Loucy (cell line): ENCODE measurements around the gene CLMN.
A peak's percentile ranks its signal among the peaks of the same experiment; 100 is the strongest.

ENCODE experiments used
- H2AFZ ChIP-seq: fragments of 200-600 bp; sonication (generic); 2 replicates; pipeline ENCODE4 v1.6.0; 2016; ENCODE audit warnings: antibody characterized with exemption, mild to moderate bottlenecking, low read length, moderate library complexity
- H3F3A ChIP-seq: fragments of 200-600 bp; 2 replicates; pipeline ENCODE4 v1.6.0; 2016; ENCODE audit warnings: antibody characterized with exemption, low read depth, mild to moderate bottlenecking
- H3K27me3 ChIP-seq: fragments of 200-600 bp; sonication (generic); 2 replicates; pipeline ENCODE4 v1.6.1; 2014; ENCODE audit warnings: low read length, mild to moderate bottlenecking; ENCODE audit not compliant: insufficient read depth, poor library complexity, severe bottlenecking
- H3K36me3 ChIP-seq: fragments of 200-600 bp; sonication (generic); 2 replicates; pipeline ENCODE4 v1.6.1; 2016; ENCODE audit warnings: low read length; ENCODE audit not compliant: insufficient read depth
- H3K4me1 ChIP-seq: fragments of 200-600 bp; sonication (generic); 2 replicates; pipeline ENCODE4 v1.5.1; 2014; ENCODE audit warnings: low read length, mild to moderate bottlenecking; ENCODE audit not compliant: insufficient read depth, poor library complexity, severe bottlenecking
- H3K4me2 ChIP-seq: fragments of 200-600 bp; sonication (generic); 2 replicates; pipeline ENCODE4 v1.6.0; 2014; ENCODE audit warnings: antibody characterized with exemption, low read length, low read depth, mild to moderate bottlenecking; ENCODE audit not compliant: poor library complexity, severe bottlenecking
- H3K4me3 ChIP-seq: fragments of 200-600 bp; sonication (generic); 2 replicates; pipeline ENCODE4 v1.5.1; 2014; ENCODE audit warnings: low read length, mild to moderate bottlenecking, mixed read lengths; ENCODE audit not compliant: poor library complexity, severe bottlenecking
- H3K79me2 ChIP-seq: fragments of 200-600 bp; sonication (generic); 2 replicates; pipeline ENCODE4 v1.6.1; 2014; ENCODE audit warnings: low read length; ENCODE audit not compliant: insufficient read depth
- H3K9ac ChIP-seq: fragments of 200-600 bp; sonication (generic); 2 replicates; pipeline ENCODE4 v1.6.0; 2014; ENCODE audit warnings: mild to moderate bottlenecking, low read depth, low read length, moderate library complexity; ENCODE audit not compliant: poor library complexity, severe bottlenecking
- H3K9me2 ChIP-seq: fragments of 200-600 bp; sonication (generic); replicated peaks from 2 replicates; pipeline ENCODE4 v1.6.1; 2016; ENCODE audit warnings: low read depth, low read length, mixed read lengths
- H3K9me3 ChIP-seq: fragments of 200-600 bp; sonication (generic); 2 replicates; pipeline ENCODE4 v1.6.1; 2014; ENCODE audit warnings: mild to moderate bottlenecking, antibody characterized with exemption, low read length, low read depth; ENCODE audit not compliant: insufficient read depth
- H4K20me1 ChIP-seq: fragments of 200-600 bp; sonication (generic); 2 replicates; pipeline ENCODE4 v1.6.0; 2014; ENCODE audit warnings: antibody characterized with exemption, low read length, mild to moderate bottlenecking; ENCODE audit not compliant: insufficient read depth, poor library complexity, severe bottlenecking
- EZH2phosphoT487 ChIP-seq: fragments of 200-600 bp; IDR thresholded peaks from 2 replicates; pipeline ENCODE4 v1.6.1; 2018; ENCODE audit warnings: antibody characterized with exemption, mild to moderate bottlenecking, moderate library complexity, borderline replicate concordance
- TF ChIP-seq, protein P1 (sequence below): fragments of 200-600 bp; sonication (generic); conservative IDR thresholded peaks from 2 replicates; pipeline ENCODE4 v1.5.1; 2014; ENCODE audit warnings: mild to moderate bottlenecking, antibody characterized with exemption, low read length

Gene CLMN

DNA sequence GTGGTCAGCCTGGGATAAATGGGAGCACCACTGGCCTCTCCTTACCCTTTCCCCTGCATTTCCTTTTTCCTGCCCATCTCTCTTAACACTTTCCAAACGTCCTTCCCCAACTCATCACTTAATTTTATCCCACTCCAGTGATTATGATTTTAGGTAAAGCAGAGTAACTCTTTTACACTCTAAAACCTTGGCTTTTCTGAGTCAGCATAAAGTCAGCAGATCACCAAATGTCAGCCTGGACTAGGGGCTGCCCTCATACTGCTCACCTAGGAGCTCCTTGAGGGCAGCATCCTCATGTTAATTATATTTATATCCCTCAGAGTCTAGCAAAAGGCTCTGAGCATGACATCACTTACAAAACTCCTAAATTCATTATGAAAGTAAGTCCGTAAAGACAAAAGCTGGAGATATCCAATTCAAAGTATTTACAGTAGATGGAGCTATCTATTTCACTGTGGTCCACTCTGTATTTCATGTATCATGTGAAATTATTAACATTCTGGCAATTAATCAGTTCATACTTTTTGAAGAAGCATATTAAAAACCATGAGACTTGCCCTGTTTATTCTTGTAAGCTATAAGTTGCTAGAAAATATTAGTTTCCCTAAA lies 145.4 kb downstream of the CLMN start:
- no peak overlapping the region for H3K4me2 ChIP-seq
- H4K20me1 ChIP-seq = no peaks in the 10 kb centered on the region
- H3K9me2 ChIP-seq = no peaks in the 10 kb centered on the region
- H3K4me3 ChIP-seq = no peak overlapping the region
- no peaks in the 10 kb centered on the region for H3F3A ChIP-seq
- H3K4me1 ChIP-seq = no peaks in the 10 kb centered on the region
- H3K79me2 ChIP-seq = no peaks in the 10 kb centered on the region
- H3K9ac ChIP-seq = no peak overlapping the region
- no peaks in the 10 kb centered on the region for H3K27me3 ChIP-seq
- TF ChIP-seq EZH2phosphoT487 = no peak
- TF ChIP-seq, protein P1, sequence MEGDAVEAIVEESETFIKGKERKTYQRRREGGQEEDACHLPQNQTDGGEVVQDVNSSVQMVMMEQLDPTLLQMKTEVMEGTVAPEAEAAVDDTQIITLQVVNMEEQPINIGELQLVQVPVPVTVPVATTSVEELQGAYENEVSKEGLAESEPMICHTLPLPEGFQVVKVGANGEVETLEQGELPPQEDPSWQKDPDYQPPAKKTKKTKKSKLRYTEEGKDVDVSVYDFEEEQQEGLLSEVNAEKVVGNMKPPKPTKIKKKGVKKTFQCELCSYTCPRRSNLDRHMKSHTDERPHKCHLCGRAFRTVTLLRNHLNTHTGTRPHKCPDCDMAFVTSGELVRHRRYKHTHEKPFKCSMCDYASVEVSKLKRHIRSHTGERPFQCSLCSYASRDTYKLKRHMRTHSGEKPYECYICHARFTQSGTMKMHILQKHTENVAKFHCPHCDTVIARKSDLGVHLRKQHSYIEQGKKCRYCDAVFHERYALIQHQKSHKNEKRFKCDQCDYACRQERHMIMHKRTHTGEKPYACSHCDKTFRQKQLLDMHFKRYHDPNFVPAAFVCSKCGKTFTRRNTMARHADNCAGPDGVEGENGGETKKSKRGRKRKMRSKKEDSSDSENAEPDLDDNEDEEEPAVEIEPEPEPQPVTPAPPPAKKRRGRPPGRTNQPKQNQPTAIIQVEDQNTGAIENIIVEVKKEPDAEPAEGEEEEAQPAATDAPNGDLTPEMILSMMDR = peak; percentile 33
- H3K9me3 ChIP-seq = no peaks in the 10 kb centered on the region
- no peaks in the 10 kb centered on the region for H3K36me3 ChIP-seq
- no peak overlapping the region for H2AFZ ChIP-seq

DNA sequence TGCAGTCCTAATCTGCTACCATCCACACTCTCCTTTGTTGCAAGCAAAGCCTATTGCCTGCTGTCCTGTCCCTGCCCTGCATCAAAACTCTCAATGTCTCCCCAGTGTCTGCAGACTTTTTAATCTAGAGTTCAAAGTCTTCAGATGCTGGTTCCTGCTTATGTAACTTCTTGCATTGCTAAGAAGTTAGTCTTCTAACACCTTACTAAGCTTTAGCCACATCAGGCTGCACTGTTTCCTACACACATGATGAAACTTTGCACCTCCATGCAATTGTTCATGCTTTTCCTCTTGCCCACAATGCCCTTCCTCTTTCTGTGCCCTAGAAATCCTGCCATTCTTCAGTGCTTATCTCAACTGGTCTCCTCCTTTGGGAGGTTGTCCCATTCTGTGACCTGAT lies 146.2 kb downstream of the CLMN start:
- Histone ChIP-seq H3K27me3 (no peaks in the 10 kb centered on the region), H3K4me1 (no peaks in the 10 kb centered on the region), H3K9me3 (no peaks in the 10 kb centered on the region), H3K36me3 (no peaks in the 10 kb centered on the region), H4K20me1 (no peaks in the 10 kb centered on the region), H3K4me2 (no peak overlapping the region), H3F3A (no peaks in the 10 kb centered on the region), H3K9me2 (no peaks in the 10 kb centered on the region), H2AFZ (no peak overlapping the region), H3K9ac (no peak overlapping the region), H3K4me3 (no peak overlapping the region), H3K79me2 (no peaks in the 10 kb centered on the region)
- TF ChIP-seq, protein P1 = no peak
- no peak for TF ChIP-seq EZH2phosphoT487

DNA sequence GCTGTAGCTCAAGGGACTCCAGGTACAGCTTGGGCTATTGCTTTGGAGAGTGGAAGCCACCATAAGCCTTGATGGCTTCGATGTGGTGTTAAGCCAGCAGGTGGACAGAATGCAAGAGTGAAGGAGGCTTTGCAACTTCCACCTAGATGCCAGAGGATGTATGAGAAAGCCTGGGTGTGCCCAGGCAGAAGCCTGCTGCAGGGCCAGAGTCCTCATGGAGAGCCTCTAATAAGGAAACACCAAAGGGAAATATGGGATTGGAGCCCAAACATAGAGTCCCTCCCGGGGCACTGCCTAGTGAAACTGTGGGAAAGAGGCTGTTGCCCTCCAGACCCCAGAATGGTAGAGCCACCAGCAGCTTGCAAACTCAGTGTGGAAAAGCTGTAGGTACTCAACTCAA lies 152.5 kb downstream of the CLMN start:
- Histone ChIP-seq H2AFZ (no peak overlapping the region), H3K27me3 (no peaks in the 10 kb centered on the region), H3K4me3 (no peak overlapping the region), H3K4me2 (no peak overlapping the region), H3K9ac (no peak overlapping the region), H3K36me3 (no peaks in the 10 kb centered on the region), H3K9me2 (no peaks in the 10 kb centered on the region), H3F3A (no peaks in the 10 kb centered on the region), H4K20me1 (no peaks in the 10 kb centered on the region), H3K79me2 (no peaks in the 10 kb centered on the region), H3K9me3 (peaks cover 3% of the 10 kb centered on the region; the same call in 1 of the 2 replicates), H3K4me1 (no peaks in the 10 kb centered on the region)
- TF ChIP-seq, protein P1 = no peak
- no peak for TF ChIP-seq EZH2phosphoT487
